ENCODE results near the gene SHC2. TPM values are rescaled to one million over a fixed set of nuclear protein-coding genes. Genes with fewer than 3 reads are reported as not detected.

Gene SHC2
- total RNA-seq = not detected in 2 replicates

GRCh38 chr19:460877-461720 is at the start of gene SHC2:
SHC2 (minus strand) TSS chr19:461033; CDS start chr19:460996, 37 bp downstream.
- intact Hi-C loops (cut with micrococcal nuclease) = no loop called here

GRCh38 chr19:508204-509150 is 47.6 kb upstream of the SHC2 start:
- intact Hi-C loops (cut with micrococcal nuclease) = no loop called here

GRCh38 chr19:507286-508203 is 46.7 kb upstream of the SHC2 start, which contains the start of gene TPGS1:
TPGS1 (plus strand) TSS chr19:507497; CDS start chr19:507507, 10 bp downstream.
- intact Hi-C loops (cut with micrococcal nuclease) = loop anchor here (1.0 to 2.0 kb wide), 2 partner anchors 126 to 163 kb away; partner anchors contain the start of genes MIER2 and POLRMT

- intact Hi-C loops (cut with micrococcal nuclease) = loop anchor here (1.0 to 2.0 kb wide), 3 partner anchors 17 to 162 kb away; partner anchors contain the start of genes MIER2 and POLRMT
These were observed 45.8 kb upstream of the SHC2 start for GRCh38 chr19:506404-507285.

GRCh38 chr19:504616-505015 is 43.8 kb upstream of the SHC2 start:
- intact Hi-C loops (cut with micrococcal nuclease) = no loop called here

- intact Hi-C loops (cut with micrococcal nuclease) = no loop called here
These were observed 40.8 kb upstream of the SHC2 start for GRCh38 chr19:501646-502045.

- intact Hi-C loops (cut with micrococcal nuclease) = no loop called here
These were observed 38.3 kb upstream of the SHC2 start for GRCh38 chr19:498977-499623.

GRCh38 chr19:498511-498891 is 37.7 kb upstream of the SHC2 start:
- intact Hi-C loops (cut with micrococcal nuclease) = no loop called here

GRCh38 chr19:497869-498510 is 37.2 kb upstream of the SHC2 start:
- intact Hi-C loops (cut with micrococcal nuclease) = no loop called here

- intact Hi-C loops (cut with micrococcal nuclease) = no loop called here
These were observed 36.6 kb upstream of the SHC2 start for GRCh38 chr19:497491-497868.

- intact Hi-C loops (cut with micrococcal nuclease) = no loop called here
These were observed 36.2 kb upstream of the SHC2 start for GRCh38 chr19:496986-497385.

GRCh38 chr19:496112-496665 is 35.4 kb upstream of the SHC2 start, which contains the start of gene MADCAM1:
MADCAM1 (plus strand) TSS chr19:496486; CDS start chr19:496500, 14 bp downstream.
- intact Hi-C loops (cut with micrococcal nuclease) = no loop called here

- intact Hi-C loops (cut with micrococcal nuclease) = no loop called here
These were observed 34.7 kb upstream of the SHC2 start for GRCh38 chr19:495402-496111.

GRCh38 chr19:495081-495401 is 34.2 kb upstream of the SHC2 start:
- intact Hi-C loops (cut with micrococcal nuclease) = no loop called here

- intact Hi-C loops (cut with micrococcal nuclease) = no loop called here
These were observed 33.6 kb upstream of the SHC2 start for GRCh38 chr19:494171-495080.

- intact Hi-C loops (cut with micrococcal nuclease) = no loop called here
These were observed 32.7 kb upstream of the SHC2 start for GRCh38 chr19:493391-494170.

Measured in T-helper 2 cell treated with Interferon-gamma antibody and Interleukin-4, amounts not matched to agents 100 ng/mL and 5 ng/mL, for 36 hours (primary cell).